G401 (cell line): ENCODE measurements around the gene CSK. TPM values are rescaled to one million over a fixed set of nuclear protein-coding genes. Genes with fewer than 3 reads are reported as not detected.
"Not testable (repeated sequence)": the region's sequence is repeated elsewhere in the genome, so short reads cannot be mapped to it uniquely, and the experiment has no call there.

Source experiments
- DNase-seq: peaks from one replicate; pipeline ENCODE4 v3.0.0-alpha.2; 2015; ENCODE audit warnings: low spot score
- in situ Hi-C: cut with HindIII; loops from 2 replicates; pipeline ENCODE4 v1.10.0; 2016; ENCODE audit warnings: low sequenced_read_pairs, mixed read lengths
- total RNA-seq: library from RNA; depleted of rRNA; stranded (reverse); fragments of >200 nt; shearing (Covaris generic); gene quantifications from 2 replicates; pipeline ENCODE4 v1.2.3, GENCODE V29; 2014; rRNA removed

Gene CSK
- total RNA-seq, result 27.8 and 31.3 TPM in 2 replicates

- DNase-seq, result peak; percentile 59
- in situ Hi-C loops, result no loop called here
These were observed at the start of gene CSK for GRCh38 chr15:74781431-74782258. Gene CSK, plus strand, starts transcription at chr15:74782080. Its CDS starts 16,218 bp downstream, at chr15:74798298.

GRCh38 chr15:74732846-74733245 is 49.0 kb upstream of the CSK start:
- DNase-seq, result no peak
- in situ Hi-C loops, result no loop called here

- in situ Hi-C loops, result no loop called here
- DNase-seq, result no peak
These were observed 48.6 kb upstream of the CSK start for GRCh38 chr15:74733269-74733668.

GRCh38 chr15:74735305-74735704 is 46.6 kb upstream of the CSK start:
- in situ Hi-C loops, result no loop called here

GRCh38 chr15:74738239-74738638 is 43.6 kb upstream of the CSK start:
- in situ Hi-C loops, DNase-seq: not testable (repeated sequence)

More at GRCh38 chr15:74735305-74735704, 46.6 kb upstream of the CSK start:
- no peak for DNase-seq

- in situ Hi-C loops, result no loop called here
- DNase-seq, result no peak
These were observed 39.5 kb upstream of the CSK start for GRCh38 chr15:74742422-74742821.

GRCh38 chr15:74746389-74746788 is 35.5 kb upstream of the CSK start:
- DNase-seq, result no peak
- in situ Hi-C loops, result no loop called here

- in situ Hi-C loops, result no loop called here
These were observed 33.4 kb upstream of the CSK start, which contains the start of gene CYP1A2 for GRCh38 chr15:74748322-74748946. Gene CYP1A2, plus strand, starts transcription at chr15:74748845. Its CDS starts 894 bp downstream, at chr15:74749739.

GRCh38 chr15:74749832-74750231 is 32.0 kb upstream of the CSK start:
- in situ Hi-C loops, result loop anchor here (25.0 kb wide), 1 partner anchor 388 kb away; the partner anchor contains the start of gene CYP11A1
- no peak for DNase-seq

More at GRCh38 chr15:74748322-74748946, 33.4 kb upstream of the CSK start, which contains the start of gene CYP1A2:
- no peak for DNase-seq

- in situ Hi-C loops, result loop anchor here (25.0 kb wide), 1 partner anchor 388 kb away; the partner anchor contains the start of gene CYP11A1
These were observed 31.1 kb upstream of the CSK start for GRCh38 chr15:74750751-74751150.

GRCh38 chr15:74752011-74752410 is 29.9 kb upstream of the CSK start:
- in situ Hi-C loops, result loop anchor here (25.0 kb wide), 1 partner anchor 390 kb away; the partner anchor contains the start of gene CYP11A1
- DNase-seq, result no peak

More at GRCh38 chr15:74750751-74751150, 31.1 kb upstream of the CSK start:
- no peak for DNase-seq

GRCh38 chr15:74752531-74752930 is 29.3 kb upstream of the CSK start:
- no peak for DNase-seq

GRCh38 chr15:74754593-74755215 is 27.2 kb upstream of the CSK start:
- no peak for DNase-seq

More at GRCh38 chr15:74752531-74752930, 29.3 kb upstream of the CSK start:
- in situ Hi-C loops, result loop anchor here (25.0 kb wide), 1 partner anchor 390 kb away; the partner anchor contains the start of gene CYP11A1

GRCh38 chr15:74758736-74759135 is 23.1 kb upstream of the CSK start:
- DNase-seq, result no peak
- in situ Hi-C loops, result loop anchor here (25.0 kb wide), 1 partner anchor 396 kb away; the partner anchor contains the start of gene CYP11A1

More at GRCh38 chr15:74754593-74755215, 27.2 kb upstream of the CSK start:
- in situ Hi-C loops, result loop anchor here (25.0 kb wide), 1 partner anchor 392 kb away; the partner anchor contains the start of gene CYP11A1

GRCh38 chr15:74762791-74763150 is 19.1 kb upstream of the CSK start:
- no peak for DNase-seq
- in situ Hi-C loops, result loop anchor here (25.0 kb wide), 1 partner anchor 400 kb away; the partner anchor contains the start of gene CYP11A1

GRCh38 chr15:74763416-74763815 is 18.5 kb upstream of the CSK start:
- DNase-seq, result no peak
- in situ Hi-C loops, result loop anchor here (25.0 kb wide), 1 partner anchor 401 kb away; the partner anchor contains the start of gene CYP11A1

GRCh38 chr15:74767167-74768098 is 14.4 kb upstream of the CSK start:
- in situ Hi-C loops, result loop anchor here (5.0 to 25.0 kb wide), 3 partner anchors 75 to 405 kb away; partner anchors contain the start of genes CYP11A1 and ULK3
- DNase-seq, result no peak
